Measurements from ENCODE around the gene ASMTL.
"Not testable (repeated sequence)": the region's sequence is repeated elsewhere in the genome, so short reads cannot be mapped to it uniquely, and the experiment has no call there.

ASMTL gene

GRCh38 chrX:1387141-1387776 lies 65.5 kb downstream of the ASMTL start:
- no peak for DNase-seq

DNA sequence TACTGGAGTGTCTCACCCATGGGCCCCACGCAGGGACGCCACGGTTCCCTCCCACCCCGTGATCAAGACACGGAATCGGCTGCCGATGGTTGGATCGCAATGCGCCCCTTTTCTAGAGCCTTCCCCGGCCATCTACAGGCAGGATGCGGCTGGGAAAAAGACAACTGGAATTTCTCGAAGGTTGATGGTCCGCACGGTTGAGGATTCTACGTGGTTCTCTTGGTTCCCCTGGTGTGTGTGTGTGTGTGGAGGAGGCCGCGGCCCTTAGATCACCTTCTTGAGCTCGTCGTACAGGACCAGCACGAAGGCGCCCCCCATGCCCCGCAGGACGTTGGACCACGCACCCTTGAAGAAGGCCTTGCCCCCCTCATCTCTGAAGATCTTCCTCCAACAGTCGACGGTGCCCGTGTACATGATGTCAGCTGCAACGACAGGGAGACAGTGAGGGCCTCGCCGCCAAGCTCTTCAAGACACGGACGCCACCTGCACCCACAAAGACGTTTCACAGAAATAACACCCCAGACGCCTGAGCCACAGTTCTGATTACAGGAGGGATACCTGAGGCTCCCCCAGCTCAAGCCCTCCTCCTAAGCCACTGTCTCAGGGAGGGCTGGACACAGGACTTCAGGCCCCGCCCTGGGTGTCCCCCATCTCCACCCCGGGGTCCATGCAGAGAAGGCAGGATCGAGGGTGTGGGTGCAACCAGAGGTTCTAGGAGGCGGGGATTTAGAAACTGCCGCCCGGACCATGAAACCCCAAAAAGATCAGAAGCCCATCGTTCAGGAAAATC lies 66.2 kb downstream of the ASMTL start:
- no peak for DNase-seq

- DNase-seq = no peak
These were observed 67.2 kb downstream of the ASMTL start for GRCh38 chrX:1385253-1386223.

- no peak for DNase-seq
These were observed 68.0 kb downstream of the ASMTL start for GRCh38 chrX:1384658-1385252.

GRCh38 chrX:1380672-1381233 lies 72.0 kb downstream of the ASMTL start:
- DNase-seq = no peak

- DNase-seq = no peak
These were observed 74.4 kb downstream of the ASMTL start for GRCh38 chrX:1378306-1378759.

GRCh38 chrX:1368385-1368698 lies 84.4 kb downstream of the ASMTL start:
- DNase-seq = no peak

GRCh38 chrX:1366363-1366762 lies 86.3 kb downstream of the ASMTL start:
- DNase-seq = not testable (repeated sequence)

DNA sequence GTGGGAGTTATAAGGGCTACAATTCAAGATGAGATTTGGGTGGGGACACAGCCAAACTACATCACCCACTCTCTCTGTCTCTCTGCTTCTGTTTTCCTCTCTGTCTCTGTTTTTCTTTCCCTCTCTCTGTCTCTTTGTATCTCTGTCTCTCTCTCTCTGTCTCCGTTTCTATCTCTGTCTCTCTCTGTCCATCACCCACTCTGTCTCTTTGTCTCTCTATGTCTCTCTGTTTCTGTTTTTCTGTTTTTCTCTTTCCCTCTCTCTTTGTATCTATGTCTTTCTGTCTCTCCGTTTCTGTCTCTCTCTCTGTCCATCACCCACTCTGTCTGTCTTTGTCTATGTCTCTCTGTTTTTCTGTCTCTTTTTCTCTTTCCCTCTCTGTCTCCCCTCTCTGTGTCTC lies 90.8 kb downstream of the ASMTL start:
- DNase-seq = no peak

- DNase-seq = no peak
These were observed 91.4 kb downstream of the ASMTL start for GRCh38 chrX:1361275-1361674.

DNA sequence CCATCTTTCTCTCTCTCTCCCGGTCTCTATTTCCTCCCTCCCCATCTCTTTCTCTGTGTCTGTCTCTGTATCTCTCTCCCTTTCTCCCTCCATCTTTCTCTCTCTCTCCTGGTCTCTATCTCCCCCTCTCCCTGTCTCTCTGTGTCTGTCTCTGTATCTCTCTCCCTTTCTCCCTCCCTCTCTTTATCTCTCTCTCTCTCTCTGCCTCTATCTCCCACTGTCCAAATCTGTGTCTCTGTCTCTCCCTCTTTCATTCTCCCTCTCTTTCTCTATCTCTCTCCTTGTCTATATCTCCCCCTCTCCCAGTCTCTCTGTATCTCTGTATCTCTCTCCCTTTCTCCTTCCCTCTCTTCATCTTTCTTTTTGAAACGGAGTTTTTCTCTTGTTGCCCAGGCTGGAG lies 92.5 kb downstream of the ASMTL start:
- DNase-seq = no peak

DNA sequence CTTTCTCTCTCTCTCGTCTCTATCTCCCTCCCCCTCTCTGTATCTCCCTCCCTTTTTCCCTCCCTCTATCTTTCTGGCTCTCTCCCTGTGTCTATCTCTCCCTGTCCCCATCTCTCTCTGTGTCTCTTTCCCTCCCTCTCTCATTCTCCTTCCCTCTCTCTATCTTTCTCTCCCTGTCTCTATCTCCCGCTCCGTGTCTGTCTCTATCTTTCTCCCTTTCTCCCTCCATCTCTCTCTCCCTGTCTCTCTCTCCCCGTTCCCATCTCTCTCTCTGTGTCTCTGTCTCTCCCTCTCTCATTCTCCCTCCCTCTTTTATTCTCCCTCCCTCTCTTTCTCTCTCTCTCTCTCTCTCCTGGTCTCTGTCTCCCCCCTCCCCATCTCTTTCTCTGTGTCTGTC lies 93.2 kb downstream of the ASMTL start:
- no peak for DNase-seq

DNA sequence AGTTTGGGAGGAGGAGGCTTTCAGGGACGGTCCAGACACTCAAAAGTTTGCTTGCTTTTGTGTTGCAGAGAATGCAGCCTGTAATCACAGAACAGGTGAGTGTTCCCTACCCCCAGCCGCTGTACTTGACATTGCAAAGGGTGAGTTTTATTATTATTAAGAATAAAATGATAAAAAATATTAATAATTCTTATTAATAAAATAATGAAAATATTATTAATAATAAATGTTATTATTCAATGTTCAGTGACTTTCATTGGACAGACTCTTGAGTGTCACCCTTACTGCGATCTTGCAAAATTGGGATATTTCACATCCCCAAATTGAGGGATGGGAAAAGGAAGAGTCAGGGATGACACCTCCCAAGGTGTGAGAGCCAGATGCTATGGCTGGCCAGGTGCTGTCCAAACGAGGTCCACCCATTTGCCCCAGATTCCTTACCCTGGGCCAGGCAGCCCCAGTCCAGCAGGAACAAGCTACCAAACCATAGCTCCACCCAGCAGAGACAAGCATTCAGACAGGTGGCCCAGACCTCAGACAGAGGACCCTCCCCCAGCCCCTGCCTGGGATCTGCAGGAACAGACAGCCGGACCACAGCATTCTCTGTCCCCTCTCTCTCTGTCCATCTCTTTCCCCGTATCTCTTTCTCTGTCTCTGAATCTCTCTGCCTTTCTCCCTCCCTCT lies 93.8 kb downstream of the ASMTL start:
- no peak for DNase-seq

DNA sequence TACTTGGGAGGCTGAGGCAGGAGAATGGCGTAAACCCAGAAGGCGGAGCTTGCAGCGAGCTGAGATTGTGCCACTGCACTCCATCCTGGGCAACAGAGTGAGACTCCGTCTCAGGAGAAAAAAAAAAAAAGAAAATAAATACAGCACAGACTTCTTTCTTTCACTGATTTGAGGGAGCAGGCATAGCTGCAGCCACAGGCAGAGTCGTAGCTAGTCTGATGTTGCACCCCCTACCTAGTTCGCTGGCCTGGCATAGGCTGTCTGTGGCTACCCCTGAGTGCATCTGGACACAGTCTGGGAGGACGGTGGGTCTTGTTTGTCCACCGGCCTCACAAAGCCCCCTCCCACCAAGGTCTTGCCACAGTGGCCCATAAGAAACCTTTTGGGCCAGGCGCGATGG lies 94.7 kb downstream of the ASMTL start:
- no peak for DNase-seq

GRCh38 chrX:1355131-1356046 lies 97.3 kb downstream of the ASMTL start:
- no peak for DNase-seq

DNA sequence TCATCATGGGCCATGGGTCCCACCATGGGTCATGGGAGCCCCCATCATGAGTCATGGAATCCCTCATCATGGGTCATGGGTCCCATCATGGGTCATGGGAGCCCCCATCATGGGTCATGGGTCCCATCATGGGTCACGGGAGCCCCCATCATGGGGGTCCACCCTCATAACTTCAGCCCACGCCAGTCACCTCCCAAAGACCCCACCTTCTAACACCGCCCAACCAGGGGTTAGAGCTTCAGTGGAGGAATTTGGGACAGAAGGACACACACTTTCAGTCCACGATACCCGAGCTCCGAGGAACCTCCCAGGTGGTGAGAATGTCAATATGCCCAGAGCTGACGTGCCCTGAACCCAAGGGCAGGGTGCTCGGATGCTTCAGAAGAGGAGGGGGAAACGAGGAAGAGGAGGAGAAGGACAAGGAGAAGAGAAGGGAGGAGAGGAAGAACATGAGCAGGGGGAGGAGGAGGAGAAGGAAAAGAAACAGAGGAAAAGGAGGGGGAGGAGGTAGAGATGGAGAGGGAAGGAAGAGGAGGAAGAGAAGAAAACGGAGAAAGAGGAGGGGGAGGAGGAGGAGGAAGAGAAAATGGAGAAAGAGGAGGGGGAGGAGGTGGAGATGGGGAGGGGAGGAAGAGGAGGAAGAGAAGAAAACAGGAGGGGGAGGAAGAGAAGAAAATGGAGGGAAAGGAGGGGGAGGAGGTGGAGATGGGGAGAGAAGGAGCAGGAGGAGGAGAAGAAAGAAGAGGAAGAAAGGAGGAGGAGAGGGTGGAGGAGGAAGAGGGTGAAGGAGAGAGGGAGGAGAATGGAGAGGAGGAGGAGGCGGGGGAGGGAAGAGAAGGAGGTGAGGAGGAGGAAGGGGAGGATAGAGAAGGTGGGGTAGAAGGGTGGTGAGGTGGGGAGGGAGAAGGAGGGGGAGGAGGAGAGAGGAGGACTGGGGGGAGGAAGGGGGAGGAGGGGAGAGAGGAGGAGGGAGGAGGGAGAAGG lies 98.4 kb downstream of the ASMTL start:
- DNase-seq = no peak

All from femur (tissue), 1 donor.